B cell (primary cell): ENCODE data around the gene ZC3H7A. TPM values are rescaled to one million over a fixed set of nuclear protein-coding genes. Genes with fewer than 3 reads are reported as not detected.

Experiments
- ATAC-seq: fragments of 200-7000 bp; cut with Tn5 transposase; one replicate; pipeline ENCODE4 v1.10.0; 2021; ENCODE audit warnings: low read depth, mild to moderate bottlenecking, moderate number of reproducible peaks, moderate library complexity
- CTCF ChIA-PET: fragments of 350-600 bp; sonication (Branson Sonifier 250); formaldehyde crosslinking; loops from one replicate; lab custom pipeline; 2021; ENCODE audit warnings: antibody characterized with exemption, inconsistent platforms; lab: Charles Lee
- POLR2A ChIA-PET: fragments of 350-600 bp; sonication (Branson Sonifier 250); formaldehyde crosslinking; loops from one replicate; lab custom pipeline; 2021; ENCODE audit warnings: antibody characterized with exemption; lab: Charles Lee
- DNase-seq: peaks from one replicate; pipeline ENCODE4 v3.0.0; 2013
- H2AFZ ChIP-seq: 2 replicates; pipeline ENCODE4 v1.6.1; 2012; ENCODE audit warnings: mild to moderate bottlenecking, low read depth, low read length; ENCODE audit not compliant: insufficient read depth, poor library complexity, severe bottlenecking
- H3K27ac ChIP-seq, 2 donors: 1 replicate in 1 of 2; 2 replicates in 1 of 2; pipeline ENCODE4 v1.5.1; 2012 to 2013; ENCODE audit warnings: low read length in 2 of 2, mild to moderate bottlenecking in 2 of 2, moderate library complexity in 1 of 2
- H3K27me3 ChIP-seq, 4 experiments: fragments of 200-600 bp in 1 of 4; sonication (generic) in 1 of 4; replicated peaks in 1 of 4; 1 replicate in 2 of 4; 2 replicates in 2 of 4; pipeline versions ENCODE4 v1.6.1 to v1.7.0; 2013 to 2016; ENCODE audit warnings: low read length in 3 of 4, mild to moderate bottlenecking in 2 of 4, mixed read lengths in 1 of 4, moderate library complexity in 1 of 4; ENCODE audit not compliant: insufficient read depth in 4 of 4, control insufficient read depth in 3 of 4; ENCODE audit errors: control extremely low read depth in 1 of 4
- H3K36me3 ChIP-seq, 2 experiments: replicated peaks in 1 of 2; 1 replicate in 1 of 2; 2 replicates in 1 of 2; pipeline versions ENCODE4 v1.6.1 to v1.7.1; 2013; ENCODE audit warnings: low read length in 1 of 2; ENCODE audit not compliant: insufficient read depth in 2 of 2, control insufficient read depth in 1 of 2; ENCODE audit errors: control extremely low read depth in 1 of 2, extremely low read depth in 1 of 2
- H3K4me1 ChIP-seq, 2 donors: fragments of 200-600 bp in 1 of 2; sonication (generic) in 1 of 2; 1 replicate in 1 of 2; 2 replicates in 1 of 2; pipeline versions ENCODE4 v1.5.1 to v1.6.1; 2013 to 2017; ENCODE audit warnings: low read length in 2 of 2; ENCODE audit not compliant: control insufficient read depth in 2 of 2, insufficient read depth in 2 of 2
- H3K4me2 ChIP-seq: replicated peaks from 2 replicates; pipeline ENCODE3; 2012; ENCODE audit warnings: mild to moderate bottlenecking, low read depth, low read length; ENCODE audit not compliant: poor library complexity, severe bottlenecking
- H3K4me3 ChIP-seq, 5 experiments: fragments of 200-600 bp in 1 of 5; sonication (generic) in 1 of 5; 1 replicate in 3 of 5; 2 replicates in 2 of 5; pipeline versions ENCODE4 v1.5.1 to v1.7.0; 2011 to 2016; ENCODE audit warnings: low read length in 4 of 5, mild to moderate bottlenecking in 4 of 5, low read depth in 2 of 5, control low read depth in 1 of 5, moderate library complexity in 1 of 5; ENCODE audit not compliant: insufficient read depth in 1 of 5; ENCODE audit errors: control extremely low read depth in 1 of 5, extremely low read depth in 1 of 5
- H3K79me2 ChIP-seq: fragments of 200-600 bp; sonication (generic); one replicate; pipeline ENCODE4 v1.6.0; 2016; ENCODE audit warnings: low read length; ENCODE audit not compliant: control insufficient read depth, insufficient read depth
- H3K9ac ChIP-seq: fragments of 200-600 bp; sonication (generic); 2 replicates; pipeline ENCODE4 v1.6.1; 2017; ENCODE audit warnings: mild to moderate bottlenecking, low read length, moderate library complexity
- H3K9me3 ChIP-seq, 3 donors: one replicate each; pipeline versions ENCODE4 v1.6.1 to v1.7.1; 2013; ENCODE audit warnings: low read length in 2 of 3; ENCODE audit not compliant: control insufficient read depth in 2 of 3, insufficient read depth in 1 of 3; ENCODE audit errors: control extremely low read depth in 1 of 3
- H4K20me1 ChIP-seq: 2 replicates; pipeline ENCODE4 v1.6.0; 2012; ENCODE audit warnings: mild to moderate bottlenecking, low read length; ENCODE audit not compliant: insufficient read depth, control insufficient read depth, poor library complexity, severe bottlenecking
- H3K27ac Mint-ChIP-seq: one replicate; pipeline ENCODE4 v1.8.0; 2021; ENCODE audit warnings: mixed read lengths
- H3K27me3 Mint-ChIP-seq: one replicate; pipeline ENCODE4 v1.8.0; 2021; ENCODE audit warnings: mixed read lengths
- H3K4me1 Mint-ChIP-seq: one replicate; pipeline ENCODE4 v1.8.0; 2021; ENCODE audit warnings: mixed read lengths
- H3K4me3 Mint-ChIP-seq: one replicate; pipeline ENCODE4 v1.8.0; 2021; ENCODE audit warnings: mixed read lengths
- H3K9me3 Mint-ChIP-seq: one replicate; pipeline ENCODE4 v1.8.0; 2022; ENCODE audit warnings: mixed read lengths; ENCODE audit not compliant: insufficient read depth
- CTCF ChIP-seq: fragments of 200-600 bp; IDR thresholded peaks from one replicate; pipeline ENCODE4 v1.8.0; 2022; ENCODE audit warnings: antibody characterized with exemption, mild to moderate bottlenecking
- EZH2 ChIP-seq: IDR thresholded peaks from 2 replicates; pipeline ENCODE4 v1.6.1; 2012; ENCODE audit warnings: borderline replicate concordance, low read depth, mild to moderate bottlenecking, moderate library complexity, low read length; ENCODE audit not compliant: insufficient read depth, poor library complexity, severe bottlenecking
- WGBS: methylation state at CpG from one replicate; pipeline ENCODE4 v1.1.5; 2013; ENCODE audit warnings: missing lambda C conversion rate; ENCODE audit not compliant: insufficient coverage; 5-methylcytosine and 5-hydroxymethylcytosine counted together
- intact Hi-C: fragments of 100-400 bp; cut with micrococcal nuclease; formaldehyde crosslinking; loops from one replicate; pipeline ENCODE4 v1.10.0; 2022
- polyA minus RNA-seq: library from RNA; depleted of rRNA, polyadenylated mRNA; stranded (reverse); fragments of >200 nt; gene quantifications from 2 replicates; pipeline ENCODE4 v1.2.3, GENCODE V29; 2012
- polyA plus RNA-seq: library from polyadenylated mRNA; depleted of rRNA; stranded (reverse); fragments of >200 nt; gene quantifications from 2 replicates; pipeline ENCODE4 v1.2.3, GENCODE V29; 2012
- total RNA-seq, 2 donors: library from RNA; stranded (reverse); fragments of 120-200 nt in 1 of 2; gene quantifications; 1 replicate in 1 of 2; 2 replicates in 1 of 2; pipeline versions ENCODE4 v1.2.3 to v1.2.4, GENCODE V29; 2013 to 2022

The ZC3H7A gene
- total RNA-seq (113 and 126 TPM in 2 replicates), polyA plus RNA-seq (40.8 and 64.7 TPM in 2 replicates), polyA minus RNA-seq (18.0 and 34.6 TPM in 2 replicates)
- 44.1 TPM for total RNA-seq (2013)

GRCh38 chr16:11797166-11797956 lies at the start of gene ZC3H7A:
Gene ZC3H7A, minus strand, starts transcription at chr16:11797258. Its CDS starts 14,904 bp downstream, at chr16:11782354.
- H3K27ac Mint-ChIP-seq: peak within 1 kb of the TSS; percentile 98
- peaks cover 77% of the 10 kb centered on the region for H3K79me2 ChIP-seq
- H3K4me3 ChIP-seq: peak within 1 kb of the TSS; percentile 81 to 99 (median 87)
- ATAC-seq (peak; percentile 97), DNase-seq (peak; percentile 97)
- peaks cover 10% of the 10 kb centered on the region for H4K20me1 ChIP-seq
- TF ChIP-seq EZH2: no peak
- peak; percentile 65 for TF ChIP-seq CTCF
- H3K4me1 ChIP-seq: peaks cover 40 to 43% of the 10 kb centered on the region in 2 donors
- H3K9me3 ChIP-seq: no peaks in the 10 kb centered on the region
- no peaks in the 10 kb centered on the region for H3K27me3 Mint-ChIP-seq
- ChIA-PET POLR2A (interaction anchor here (0.5 to 2.9 kb wide), 11 partner anchors 9 to 213 kb away, joined by 3 to 30 read pairs (median 4); partner anchors contain the start of gene TXNDC11), CTCF (interaction anchor here (0.5 to 6.7 kb wide), 21 partner anchors 9 to 833 kb away, joined by 3 to 67 read pairs (median 5); partner anchors contain the start of gene TXNDC11)
- WGBS: under 1% methylated on average over 80 of the region's 80 CpGs
- peak within 1 kb of the TSS; percentile 99 for H3K4me2 ChIP-seq
- intact Hi-C loops: loop anchor here (1.0 to 5.0 kb wide), 7 partner anchors 14 to 215 kb away; partner anchors contain the start of genes RSL1D1, SNN and TXNDC11
- peak within 1 kb of the TSS; percentile 89 for H3K4me3 Mint-ChIP-seq
- H3K9ac ChIP-seq: peak within 1 kb of the TSS; percentile 96
- H3K4me1 Mint-ChIP-seq: peaks cover 67% of the 10 kb centered on the region
- peak within 1 kb of the TSS; percentile 93 to 96 for H3K27ac ChIP-seq
- H3K9me3 Mint-ChIP-seq: no peaks in the 10 kb centered on the region
- H3K36me3 ChIP-seq: no peaks in the 10 kb centered on the region
- no peaks in the 10 kb centered on the region for H3K27me3 ChIP-seq
- H2AFZ ChIP-seq: peak within 1 kb of the TSS; percentile 85

GRCh38 chr16:11844499-11844898 lies 47.4 kb upstream of the ZC3H7A start:
- H3K9me3 Mint-ChIP-seq: no peaks in the 10 kb centered on the region
- no peak overlapping the region for H3K27ac Mint-ChIP-seq
- Histone ChIP-seq H3K4me2 (no peak overlapping the region), H3K27me3 (no peaks in the 10 kb centered on the region), H3K27ac (no peak overlapping the region), H2AFZ (no peak overlapping the region), H3K9ac (no peak overlapping the region), H3K9me3 (no peaks in the 10 kb centered on the region), H3K36me3 (peaks cover 0 to 86% of the 10 kb centered on the region in 2 experiments), H4K20me1 (peaks cover 45% of the 10 kb centered on the region), H3K79me2 (peaks cover 55% of the 10 kb centered on the region), H3K4me1 (no peaks in the 10 kb centered on the region), H3K4me3 (no peak overlapping the region)
- intact Hi-C loops: no loop called here
- TF ChIP-seq CTCF: no peak
- TF ChIP-seq EZH2: no peak
- no peak for DNase-seq
- no peaks in the 10 kb centered on the region for H3K27me3 Mint-ChIP-seq
- ATAC-seq: no peak
- H3K4me3 Mint-ChIP-seq: no peak overlapping the region
- H3K4me1 Mint-ChIP-seq: peaks cover 10% of the 10 kb centered on the region
- 100% methylated on average over 3 of the region's 4 CpGs for WGBS
- CTCF ChIA-PET: no interaction called here
- POLR2A ChIA-PET: no interaction called here
